Liver (tissue), 9 donors: ENCODE results near the gene SHC1. TPM values are rescaled to one million over a fixed set of nuclear protein-coding genes. Genes with fewer than 3 reads are reported as not detected.

Source experiments
- DNase-seq: peaks from one replicate; pipeline ENCODE4 v3.0.0-alpha.2; 2017; ENCODE audit warnings: low spot score
- H3K27ac ChIP-seq, 2 donors: one replicate each; pipeline ENCODE4 v1.7.0; 2013; ENCODE audit warnings: inconsistent platforms in 2 of 2, low read length in 2 of 2, control low read depth in 1 of 2, low read depth in 1 of 2, mild to moderate bottlenecking in 1 of 2
- H3K27me3 ChIP-seq, 4 donors: one replicate each; pipeline versions ENCODE4 v1.6.1 to v1.7.0; 2013; ENCODE audit warnings: low read length in 3 of 4, inconsistent platforms in 1 of 4, mild to moderate bottlenecking in 1 of 4, moderate library complexity in 1 of 4; ENCODE audit not compliant: control insufficient read depth in 4 of 4, insufficient read depth in 4 of 4
- H3K36me3 ChIP-seq, 4 donors: one replicate each; pipeline versions ENCODE4 v1.6.1 to v1.7.0; 2013; ENCODE audit warnings: low read length in 3 of 4, mild to moderate bottlenecking in 3 of 4, low read depth in 1 of 4, moderate library complexity in 1 of 4; ENCODE audit not compliant: control insufficient read depth in 4 of 4, insufficient read depth in 3 of 4
- H3K4me1 ChIP-seq, 4 donors: one replicate each; pipeline versions ENCODE4 v1.6.1 to v1.7.0; 2013; ENCODE audit warnings: low read length in 3 of 4, mild to moderate bottlenecking in 3 of 4, moderate library complexity in 1 of 4; ENCODE audit not compliant: control insufficient read depth in 4 of 4, insufficient read depth in 4 of 4
- H3K4me3 ChIP-seq, 3 donors: one replicate each; pipeline versions ENCODE4 v1.6.1 to v1.7.0; 2013; ENCODE audit warnings: low read length in 3 of 3, control low read depth in 1 of 3, low read depth in 1 of 3, mild to moderate bottlenecking in 1 of 3
- H3K9ac ChIP-seq, 2 donors: one replicate each; pipeline ENCODE4 v1.7.0; 2013; ENCODE audit warnings: low read length in 2 of 2, mild to moderate bottlenecking in 2 of 2, moderate library complexity in 2 of 2, control low read depth in 1 of 2, low read depth in 1 of 2
- H3K9me3 ChIP-seq, 4 donors: one replicate each; pipeline versions ENCODE4 v1.6.1 to v1.7.0; 2013; ENCODE audit warnings: low read length in 3 of 4; ENCODE audit not compliant: control insufficient read depth in 4 of 4
- CTCF ChIP-seq: fragments of 150-350 bp; IDR thresholded peaks from 2 replicates; pipeline ENCODE4 v1.5.1; 2017; ENCODE audit warnings: improper control_type of control experiment, low read depth, low read length; ENCODE audit not compliant: missing input control
- FOXA2 ChIP-seq: IDR thresholded peaks from 2 replicates; pipeline ENCODE4 v1.6.1; 2016; ENCODE audit warnings: antibody characterized with exemption
- HNF4A ChIP-seq, 2 donors: conservative IDR thresholded peaks; 2 replicates each; pipeline ENCODE4 v1.6.1; 2016; ENCODE audit warnings: antibody characterized with exemption in 2 of 2, mild to moderate bottlenecking in 2 of 2
- JUND ChIP-seq, 2 donors: IDR thresholded peaks; 2 replicates each; pipeline ENCODE4 v1.6.1; 2016; ENCODE audit warnings: antibody characterized with exemption in 2 of 2
- MAX ChIP-seq: IDR thresholded peaks from 2 replicates; pipeline ENCODE4 v1.6.1; 2016; ENCODE audit warnings: antibody characterized with exemption
- NR2F2 ChIP-seq: IDR thresholded peaks from 2 replicates; pipeline ENCODE4 v1.6.1; 2016; ENCODE audit warnings: antibody characterized with exemption
- RAD21 ChIP-seq, 2 donors: IDR thresholded peaks; 2 replicates each; pipeline ENCODE4 v1.6.1; 2016; ENCODE audit warnings: antibody characterized with exemption in 2 of 2, mild to moderate bottlenecking in 2 of 2
- REST ChIP-seq: IDR thresholded peaks from 2 replicates; pipeline ENCODE4 v1.6.1; 2016; ENCODE audit warnings: antibody characterized with exemption, mild to moderate bottlenecking
- TAF1 ChIP-seq: conservative IDR thresholded peaks from 2 replicates; pipeline ENCODE4 v1.6.1; 2016; ENCODE audit warnings: antibody characterized with exemption, mild to moderate bottlenecking
- YY1 ChIP-seq: IDR thresholded peaks from 2 replicates; pipeline ENCODE4 v1.6.1; 2016; ENCODE audit warnings: antibody characterized with exemption, mild to moderate bottlenecking
- WGBS: extraction: QIAGEN DNeasy Blood & Tissue Kit; methylation state at CpG from one replicate; pipeline ENCODE4 v1.1.7; 2013; 5-methylcytosine and 5-hydroxymethylcytosine counted together
- polyA plus RNA-seq, 2 donors: library from polyadenylated mRNA; stranded (reverse) in 1 of 2; unstranded in 1 of 2; fragments of 200-250 nt in 1 of 2; fragments of >200 nt in 1 of 2; fragmentation: Nextera tagmentation in 1 of 2; extraction: Ambion mirVana in 1 of 2; gene quantifications; one replicate each; pipeline versions ENCODE4 v1.2.1 to v1.2.3, GENCODE V29; 2013 to 2015
- total RNA-seq, 2 donors: library from RNA; depleted of rRNA; stranded (reverse); fragments of >200 nt; gene quantifications; one replicate each; pipeline ENCODE4 v1.2.3, GENCODE V29; 2014
- donor health status: healthy.
- donor health status: healthy.
- donor health status: healthy.
- donor health status: healthy.
- donor health status: healthy.

The SHC1 gene
- total and polyA plus RNA-seq, 4 donors = 27.2 to 65.5 (median 58.0) TPM

GRCh38 chr1:154935749-154936554 lies 34.6 kb downstream of the SHC1 start:
- 44% methylated on average over 27 of the region's 27 CpGs for WGBS
- Histone ChIP-seq H3K4me1 (peaks cover 2 to 33% (median 28%) of the 10 kb centered on the region in 4 donors), H3K9ac (peak overlapping the region; percentile 71 to 98), H3K9me3 (no peaks in the 10 kb centered on the region), H3K4me3 (peak overlapping the region; percentile 49 to 64 (median 57)), H3K36me3 (no peaks in the 10 kb centered on the region), H3K27me3 (no peaks in the 10 kb centered on the region), H3K27ac (peak overlapping the region; percentile 94 to 100)
- no peak for DNase-seq
- TF ChIP-seq JUND (IDR thresholded peaks at IDR 0.05) = no peak
- TF ChIP-seq YY1 = no peak
- no peak for TF ChIP-seq NR2F2
- no peak for TF ChIP-seq RAD21 (IDR thresholded peaks at IDR 0.05)
- no peak for TF ChIP-seq REST
- no peak for TF ChIP-seq FOXA2
- TF ChIP-seq HNF4A (conservative IDR thresholded peaks at IDR 0.05) = peak; percentile 78 to 80
- TF ChIP-seq CTCF = no peak

- no peak for DNase-seq
Observed at GRCh38 chr1:154934358-154934948, 36.1 kb downstream of the SHC1 start.

More at GRCh38 chr1:154934358-154934948, 36.1 kb downstream of the SHC1 start:
- no peak overlapping the region for H3K27ac ChIP-seq
- no peaks in the 10 kb centered on the region for H3K9me3 ChIP-seq
- H3K4me1 ChIP-seq = peaks cover 2 to 29% (median 28%) of the 10 kb centered on the region in 4 donors
- H3K27me3 ChIP-seq = no peaks in the 10 kb centered on the region
- H3K9ac ChIP-seq = no peak overlapping the region
- 98% methylated on average over 5 of the region's 5 CpGs for WGBS
- peaks cover 0 to 7% (median 3%) of the 10 kb centered on the region in 4 donors for H3K36me3 ChIP-seq
- H3K4me3 ChIP-seq = no peak overlapping the region
- TF ChIP-seq MAX (no peak), TAF1 (no peak), RAD21 (IDR thresholded peaks at IDR 0.05) (no peak)
